ENCODE measurements around the gene SPEM2.

The SPEM2 gene

DNA sequence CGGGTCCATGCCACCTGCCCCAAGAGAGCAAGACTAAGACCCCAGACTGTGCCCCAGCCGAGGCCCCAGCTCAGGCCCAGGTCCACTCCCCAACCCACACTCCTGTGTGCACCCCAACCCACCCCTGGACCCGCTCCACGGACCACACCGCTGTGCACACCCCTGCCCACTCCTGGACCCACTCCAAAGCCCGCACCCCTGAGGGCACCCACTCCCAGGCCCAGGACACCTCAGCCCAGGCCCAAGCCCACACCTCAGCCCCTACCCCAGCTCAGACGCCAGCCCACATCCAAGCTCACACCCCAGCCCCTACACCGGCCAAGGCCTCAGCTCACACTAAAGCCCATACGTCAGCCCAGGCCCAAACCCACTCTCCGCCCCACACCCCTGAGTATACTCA, 4.3 kb downstream of the SPEM2 start:
- H3K4me3 ChIP-seq (replicated peaks; ENCODE audit: low read depth, low read length), result no peak overlapping the region
- DNase-seq (ENCODE audit: low read depth), result no peak
- TF ChIP-seq, protein P1, sequence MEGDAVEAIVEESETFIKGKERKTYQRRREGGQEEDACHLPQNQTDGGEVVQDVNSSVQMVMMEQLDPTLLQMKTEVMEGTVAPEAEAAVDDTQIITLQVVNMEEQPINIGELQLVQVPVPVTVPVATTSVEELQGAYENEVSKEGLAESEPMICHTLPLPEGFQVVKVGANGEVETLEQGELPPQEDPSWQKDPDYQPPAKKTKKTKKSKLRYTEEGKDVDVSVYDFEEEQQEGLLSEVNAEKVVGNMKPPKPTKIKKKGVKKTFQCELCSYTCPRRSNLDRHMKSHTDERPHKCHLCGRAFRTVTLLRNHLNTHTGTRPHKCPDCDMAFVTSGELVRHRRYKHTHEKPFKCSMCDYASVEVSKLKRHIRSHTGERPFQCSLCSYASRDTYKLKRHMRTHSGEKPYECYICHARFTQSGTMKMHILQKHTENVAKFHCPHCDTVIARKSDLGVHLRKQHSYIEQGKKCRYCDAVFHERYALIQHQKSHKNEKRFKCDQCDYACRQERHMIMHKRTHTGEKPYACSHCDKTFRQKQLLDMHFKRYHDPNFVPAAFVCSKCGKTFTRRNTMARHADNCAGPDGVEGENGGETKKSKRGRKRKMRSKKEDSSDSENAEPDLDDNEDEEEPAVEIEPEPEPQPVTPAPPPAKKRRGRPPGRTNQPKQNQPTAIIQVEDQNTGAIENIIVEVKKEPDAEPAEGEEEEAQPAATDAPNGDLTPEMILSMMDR (IDR thresholded peaks at IDR 0.05; ENCODE audit: low read length, missing control alignments), result no peak

DNA sequence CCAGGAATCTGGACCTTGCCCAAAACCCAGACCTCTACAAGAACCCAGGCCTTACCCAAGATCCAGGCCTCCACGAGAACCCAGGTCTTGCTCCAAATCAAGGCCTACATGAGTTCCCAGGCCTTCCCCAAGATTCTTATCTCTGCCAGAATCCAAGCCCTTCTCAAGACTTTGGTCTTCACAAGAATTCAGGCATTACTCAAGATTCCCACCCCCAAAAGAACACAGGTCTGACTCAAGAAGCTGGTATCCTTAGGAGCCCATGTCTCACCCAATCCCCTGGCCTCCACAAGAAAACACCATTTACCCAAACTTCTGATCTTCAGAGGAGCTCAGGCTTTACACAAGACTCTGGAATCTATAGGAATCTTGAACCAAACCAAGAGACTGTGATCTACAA, 5.8 kb downstream of the SPEM2 start:
- TF ChIP-seq, protein P1 (IDR thresholded peaks at IDR 0.05; ENCODE audit: low read length, missing control alignments), result no peak
- H3K4me3 ChIP-seq (replicated peaks; ENCODE audit: low read depth, low read length), result no peak overlapping the region
- no peak for DNase-seq (ENCODE audit: low read depth)

DNA sequence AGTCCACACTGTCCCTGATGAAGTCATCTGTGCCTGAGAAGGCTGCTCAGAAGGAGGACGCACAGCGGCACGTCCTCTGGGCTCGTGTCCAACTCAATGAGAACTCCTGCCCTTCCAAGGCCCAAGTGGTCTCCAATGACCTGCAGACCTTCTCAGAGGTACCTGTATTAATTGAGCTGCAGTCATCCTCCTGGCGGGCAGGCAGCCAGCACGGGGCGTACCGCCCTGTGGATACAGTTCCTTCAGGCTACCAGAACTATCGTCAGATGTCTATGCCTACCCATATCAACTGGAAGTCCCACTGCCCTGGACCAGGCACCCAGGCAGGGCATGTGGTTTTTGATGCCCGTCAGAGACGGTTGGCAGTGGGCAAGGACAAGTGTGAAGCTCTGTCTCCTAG, 6.9 kb downstream of the SPEM2 start:
- DNase-seq (ENCODE audit: low read depth), result no peak
- H3K4me3 ChIP-seq (replicated peaks; ENCODE audit: low read depth, low read length), result no peak overlapping the region
- TF ChIP-seq, protein P1 (IDR thresholded peaks at IDR 0.05; ENCODE audit: low read length, missing control alignments), result no peak

DNA sequence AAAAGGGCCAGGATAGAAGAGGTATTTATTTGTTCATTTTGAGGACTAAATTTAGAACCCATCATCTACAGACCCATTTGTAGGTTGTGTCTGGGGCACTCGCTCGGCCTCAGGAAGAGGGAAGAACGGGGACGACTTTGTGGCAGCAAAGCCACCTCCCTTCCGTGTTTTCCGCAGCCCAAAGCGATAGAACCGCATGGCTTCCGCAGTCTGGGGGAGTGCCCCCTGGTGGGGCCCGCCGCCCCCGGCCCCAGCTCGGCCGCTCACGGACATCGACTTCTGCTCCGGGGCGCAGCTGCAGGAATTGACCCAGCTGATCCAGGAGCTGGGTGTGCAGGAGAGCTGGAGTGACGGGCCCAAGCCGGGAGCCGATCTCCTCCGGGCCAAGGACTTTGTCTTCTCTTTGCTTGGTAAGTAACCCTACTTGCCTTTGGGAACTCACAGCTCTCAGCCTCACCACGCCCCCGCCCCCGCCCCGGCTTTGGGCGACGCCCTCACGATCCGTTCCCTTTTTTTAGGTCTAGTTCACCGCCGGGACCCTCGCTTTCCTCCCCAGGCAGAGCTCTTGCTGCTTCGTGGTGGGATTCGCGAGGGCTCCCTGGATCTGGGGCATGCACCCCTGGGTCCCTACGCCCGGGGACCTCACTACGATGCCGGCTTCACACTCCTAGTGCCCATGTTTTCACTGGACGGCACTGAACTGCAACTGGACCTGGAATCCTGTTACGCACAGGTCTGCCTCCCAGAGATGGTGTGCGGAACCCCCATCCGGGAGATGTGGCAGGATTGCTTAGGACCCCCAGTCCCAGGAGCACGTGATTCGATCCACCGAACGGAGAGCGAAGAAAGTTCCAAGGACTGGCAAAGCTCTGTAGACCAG, 10.5 kb downstream of the SPEM2 start:
- DNase-seq (ENCODE audit: low read depth), result no peak
- H3K4me3 ChIP-seq (replicated peaks; ENCODE audit: low read depth, low read length), result peak overlapping the region; percentile 52
- TF ChIP-seq, protein P1 (IDR thresholded peaks at IDR 0.05; ENCODE audit: low read length, missing control alignments), result no peak

DNA sequence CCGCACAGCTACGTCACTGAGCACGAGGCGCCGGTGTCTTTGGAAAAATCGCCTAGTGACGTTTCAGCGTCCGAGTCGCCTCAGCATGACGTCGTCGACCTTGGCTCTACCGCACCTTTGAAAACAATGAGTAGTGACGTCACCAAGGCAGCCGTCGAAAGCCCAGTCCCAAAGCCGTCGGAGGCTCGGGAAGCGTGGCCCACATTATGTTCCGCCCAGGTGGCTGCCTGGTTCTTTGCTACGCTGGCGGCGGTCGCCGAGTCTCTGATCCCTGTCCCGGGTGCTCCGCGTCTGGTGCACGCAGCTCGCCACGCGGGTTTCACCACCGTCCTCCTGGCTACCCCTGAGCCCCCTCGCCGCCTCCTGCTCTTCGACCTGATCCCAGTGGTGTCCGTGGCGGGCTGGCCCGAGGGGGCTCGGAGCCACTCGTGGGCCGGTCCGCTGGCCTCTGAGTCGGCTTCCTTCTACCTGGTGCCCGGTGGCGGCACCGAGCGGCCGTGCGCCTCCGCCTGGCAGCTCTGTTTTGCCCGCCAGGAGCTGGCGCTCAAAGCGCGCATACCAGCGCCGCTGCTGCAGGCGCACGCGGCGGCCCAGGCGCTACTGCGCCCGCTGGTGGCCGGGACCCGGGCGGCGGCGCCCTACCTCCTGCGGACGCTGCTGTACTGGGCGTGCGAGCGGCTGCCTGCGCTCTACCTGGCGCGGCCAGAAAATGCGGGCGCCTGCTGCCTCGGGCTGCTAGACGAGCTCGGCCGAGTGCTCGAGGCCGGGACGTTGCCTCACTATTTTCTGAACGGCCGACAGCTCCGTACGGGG, 11.3 kb downstream of the SPEM2 start:
- TF ChIP-seq, protein P1 (IDR thresholded peaks at IDR 0.05; ENCODE audit: low read length, missing control alignments), result peak; percentile 33
- peak; percentile 78 for DNase-seq (ENCODE audit: low read depth)
- H3K4me3 ChIP-seq (replicated peaks; ENCODE audit: low read depth, low read length), result peak overlapping the region; percentile 25

DNA sequence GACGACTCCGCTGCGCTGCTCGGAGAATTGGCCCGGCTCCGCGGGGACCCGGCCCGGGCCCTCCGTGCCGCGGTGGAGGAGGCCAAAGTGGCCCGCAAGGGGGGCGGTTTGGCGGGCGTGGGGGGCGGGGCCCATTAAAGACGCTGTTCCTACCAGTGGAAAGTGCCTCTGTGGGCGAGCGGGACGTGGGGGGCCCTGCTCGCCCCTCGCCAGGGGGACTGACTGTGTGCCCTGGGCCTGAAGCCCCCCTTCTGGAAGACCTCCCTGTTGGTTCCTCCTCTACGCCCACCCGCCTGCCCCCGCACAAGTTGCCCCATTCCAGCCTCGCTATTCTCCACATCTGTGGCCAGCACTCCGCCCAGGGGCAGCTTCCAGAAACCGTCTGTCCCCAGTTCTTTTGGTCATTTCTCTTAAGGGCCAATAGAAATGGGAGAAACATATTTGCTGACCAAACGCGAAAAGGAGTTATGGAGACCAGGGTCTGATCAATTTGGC, 12.0 kb downstream of the SPEM2 start:
- TF ChIP-seq, protein P1 (IDR thresholded peaks at IDR 0.05; ENCODE audit: low read length, missing control alignments), result no peak
- DNase-seq (ENCODE audit: low read depth), result no peak
- H3K4me3 ChIP-seq (replicated peaks; ENCODE audit: low read depth, low read length), result peak overlapping the region; percentile 24

Data from fibroblast of pulmonary artery (primary cell).